GM12878 (cell line): Measurements from ENCODE around the gene MTO1. TPM values are rescaled to one million over a fixed set of nuclear protein-coding genes. Genes with fewer than 3 reads are reported as not detected.

Source experiments
- ATAC-seq: fragments of 200-7000 bp; cut with Tn5 transposase; 3 replicates; pipeline ENCODE4 v1.9.1; 2020; ENCODE audit warnings: mild to moderate bottlenecking, moderate library complexity
- BruUV-seq: library from RNA; stranded (reverse); fragments of 400-500 nt; replicated peaks from 2 replicates; lab custom pipeline; 2021; lab: Mats Ljungman, UMichigan
- CTCF ChIA-PET: fragments of 300-600 bp; sonication (Branson Sonifier 250); formaldehyde crosslinking; extraction: SDS; loops from one replicate; lab custom pipeline; 2021; ENCODE audit warnings: inconsistent platforms; lab: Yijun Ruan, JAX
- POLR2A ChIA-PET: fragments of 350-600 bp; formaldehyde crosslinking; extraction: SDS; loops from one replicate; lab custom pipeline; 2021; ENCODE audit warnings: inconsistent platforms; lab: Charles Lee
- RAD21 ChIA-PET: fragments of 300-600 bp; sonication (Branson Sonifier 250); formaldehyde crosslinking; loops from one replicate; lab custom pipeline; 2023; ENCODE audit warnings: antibody characterized with exemption; ENCODE audit not compliant: unreplicated experiment; lab: Charles Lee
- SMC1A ChIA-PET: fragments of 300-600 bp; sonication (Branson Sonifier 250); formaldehyde crosslinking; loops from one replicate; lab custom pipeline; 2023; ENCODE audit not compliant: unreplicated experiment, uncharacterized antibody; lab: Charles Lee
- DNase-seq: peaks from one replicate; pipeline ENCODE4 v3.0.0-alpha.2; 2011; ENCODE audit warnings: low read depth, low spot score
- FAIRE-seq: peaks from 3 replicates; lab custom pipeline; 2011; peaks lifted over from hg19 to GRCh38; lab: Jason Lieb, UNC
- H2AFZ ChIP-seq: 2 replicates; pipeline ENCODE4 v1.6.0; 2011; ENCODE audit warnings: low read depth, low read length, control low read depth; ENCODE audit not compliant: control insufficient read depth
- H3K27ac ChIP-seq: 2 replicates; pipeline ENCODE4 v1.5.1; 2011; ENCODE audit warnings: control low read depth; ENCODE audit not compliant: control insufficient read depth, insufficient read depth
- H3K27me3 ChIP-seq, 2 experiments: replicated peaks in 1 of 2; 2 replicates each; pipeline versions ENCODE4 v1.6.0 to v1.6.1; 2011; ENCODE audit warnings: low read length in 1 of 2; ENCODE audit not compliant: control insufficient read depth in 2 of 2, insufficient read depth in 2 of 2
- H3K36me3 ChIP-seq, 2 experiments: 2 replicates each; pipeline ENCODE4 v1.5.1; 2011; ENCODE audit warnings: low read length in 1 of 2; ENCODE audit not compliant: control insufficient read depth in 2 of 2, insufficient read depth in 2 of 2
- H3K4me1 ChIP-seq: 2 replicates; pipeline ENCODE4 v1.6.1; 2011; ENCODE audit warnings: mild to moderate bottlenecking, low read length, moderate library complexity, mixed read lengths; ENCODE audit not compliant: control insufficient read depth, insufficient read depth
- H3K4me2 ChIP-seq: 2 replicates; pipeline ENCODE4 v1.6.0; 2011; ENCODE audit warnings: control low read depth; ENCODE audit not compliant: control insufficient read depth, insufficient read depth
- H3K4me3 ChIP-seq: fragments of 200-600 bp; sonication (generic); 2 replicates; pipeline ENCODE4 v1.5.1; 2016
- H3K79me2 ChIP-seq: 2 replicates; pipeline ENCODE4 v1.6.0; 2011; ENCODE audit warnings: low read length; ENCODE audit not compliant: control insufficient read depth, insufficient read depth
- H3K9ac ChIP-seq: 2 replicates; pipeline ENCODE4 v1.8.0; 2011; ENCODE audit warnings: low read length, control low read depth, mixed read lengths; ENCODE audit not compliant: control insufficient read depth, insufficient read depth
- H3K9me3 ChIP-seq: replicated peaks from 3 replicates; pipeline ENCODE4 v1.5.1; 2011; ENCODE audit warnings: mild to moderate bottlenecking, low read length; ENCODE audit not compliant: control insufficient read depth, insufficient read depth
- H4K20me1 ChIP-seq: 2 replicates; pipeline ENCODE4 v1.6.0; 2011; ENCODE audit not compliant: control insufficient read depth, insufficient read depth
- BCL11A ChIP-seq: IDR thresholded peaks from 2 replicates; pipeline ENCODE4 v1.6.1; 2011; ENCODE audit warnings: low read depth, low read length
- FOS ChIP-seq: IDR thresholded peaks from 3 replicates; pipeline ENCODE4 v1.6.1; 2011; ENCODE audit warnings: borderline replicate concordance; ENCODE audit not compliant: insufficient read length; ENCODE audit errors: extremely low read depth
- GATAD2B ChIP-seq: fragments of 450-650 bp; conservative IDR thresholded peaks from 2 replicates; pipeline ENCODE4 v1.6.1; 2017; ENCODE audit warnings: low read depth, mild to moderate bottlenecking, moderate library complexity
- HDAC6 ChIP-seq: fragments of 200-600 bp; sonication (generic); IDR thresholded peaks from one replicate; pipeline ENCODE4 v1.8.0; 2017; ENCODE audit warnings: antibody characterized with exemption; ENCODE audit not compliant: unreplicated experiment
- IKZF2 ChIP-seq, 2 experiments: fragments of 450-650 bp; IDR thresholded peaks; 2 replicates each; pipeline ENCODE4 v1.6.1; 2017; ENCODE audit warnings: mild to moderate bottlenecking in 2 of 2, moderate library complexity in 2 of 2
- KDM1A ChIP-seq: fragments of 200-600 bp; sonication (generic); IDR thresholded peaks from 2 replicates; pipeline ENCODE4 v1.6.1; 2016; ENCODE audit warnings: borderline replicate concordance
- KLF5 ChIP-seq: fragments of 450-650 bp; IDR thresholded peaks from 2 replicates; pipeline ENCODE4 v1.6.1; 2014; ENCODE audit warnings: mild to moderate bottlenecking; ENCODE audit not compliant: partially characterized antibody
- MEF2B ChIP-seq: fragments of 450-650 bp; IDR thresholded peaks from 2 replicates; pipeline ENCODE4 v1.6.1; 2018; ENCODE audit warnings: mild to moderate bottlenecking, moderate library complexity; ENCODE audit not compliant: partially characterized antibody, poor library complexity, severe bottlenecking
- MTA2 ChIP-seq: fragments of 450-650 bp; IDR thresholded peaks from 2 replicates; pipeline ENCODE4 v1.6.1; 2016; ENCODE audit warnings: low read depth, mild to moderate bottlenecking, moderate library complexity
- PRDM15 ChIP-seq: fragments of 450-650 bp; formaldehyde crosslinking; IDR thresholded peaks from 2 replicates; pipeline ENCODE4 v1.4.0; 2020; ENCODE audit warnings: mild to moderate bottlenecking, moderate library complexity
- RFX5 ChIP-seq: IDR thresholded peaks from 2 replicates; pipeline ENCODE4 v1.6.1; 2011; ENCODE audit warnings: low read depth, low read length, improper control_type of control experiment
- TCF12 ChIP-seq: IDR thresholded peaks from 2 replicates; pipeline ENCODE4 v1.6.1; 2011; ENCODE audit warnings: low read depth, mild to moderate bottlenecking, low read length
- YY1 ChIP-seq: IDR thresholded peaks from 2 replicates; pipeline ENCODE4 v1.6.1; 2011; ENCODE audit warnings: low read depth, mild to moderate bottlenecking, low read length
- ZBTB4 ChIP-seq: fragments of 450-650 bp; formaldehyde crosslinking; IDR thresholded peaks from 2 replicates; pipeline ENCODE4 v1.4.0; 2022; ENCODE audit warnings: mild to moderate bottlenecking, moderate library complexity
- ZNF207 ChIP-seq: fragments of 450-650 bp; IDR thresholded peaks from 2 replicates; pipeline ENCODE4 v1.6.1; 2014; ENCODE audit warnings: antibody characterized with exemption, mild to moderate bottlenecking, borderline replicate concordance
- WGBS: methylation state at CpG from one replicate; pipeline ENCODE4 v1.1.6; 2016; ENCODE audit warnings: low lambda C conversion rate; ENCODE audit not compliant: insufficient replicate concordance, insufficient coverage; ENCODE audit errors: missing lambda C conversion rate; 5-methylcytosine and 5-hydroxymethylcytosine counted together
- in situ Hi-C: fragments of 300-500 bp; cut with MboI; formaldehyde crosslinking; loops from 9 replicates; pipeline ENCODE4 v1.14.3; 2018; ENCODE audit warnings: mixed read lengths
- intact Hi-C: fragments of 100-400 bp; cut with micrococcal nuclease; formaldehyde crosslinking; loops from one replicate; pipeline ENCODE4 v1.14.2; 2022; ENCODE audit not compliant: unreplicated experiment
- polyA plus RNA-seq, 11 experiments: library from polyadenylated mRNA; depleted of rRNA in 4 of 11; unstranded in 6 of 11; stranded (reverse) in 5 of 11; fragments of >200 nt; fragmentation: Nextera tagmentation in 4 of 11; fragmentation: Illumina TruSeq in 1 of 11; extraction: Ambion mirVana in 4 of 11; extraction: Trizol in 1 of 11; gene quantifications; 1 replicate in 1 of 11; 2 replicates in 10 of 11; pipeline versions ENCODE4 v1.2.1 to v1.2.3, GENCODE V29; 2011 to 2016; ENCODE audit warnings: inconsistent platforms in 2 of 11, missing spikeins in 2 of 11, low read depth in 1 of 11
- total RNA-seq, 4 experiments: library from RNA; depleted of rRNA in 3 of 4; stranded (reverse); fragments of >200 nt in 3 of 4; fragmentation: Illumina TruSeq in 1 of 4; extraction: Trizol in 1 of 4; gene quantifications; 2 replicates each; pipeline versions ENCODE4 v1.2.1 to v1.2.3, GENCODE V29; 2013 to 2021

The MTO1 gene
- total and polyA plus RNA-seq, 10 of the 15 experiments (the other 5 are each of a cell fraction or from before 2014, with no cell fraction given), result 24.8 to 53.6 (median 33.1) TPM

DNA sequence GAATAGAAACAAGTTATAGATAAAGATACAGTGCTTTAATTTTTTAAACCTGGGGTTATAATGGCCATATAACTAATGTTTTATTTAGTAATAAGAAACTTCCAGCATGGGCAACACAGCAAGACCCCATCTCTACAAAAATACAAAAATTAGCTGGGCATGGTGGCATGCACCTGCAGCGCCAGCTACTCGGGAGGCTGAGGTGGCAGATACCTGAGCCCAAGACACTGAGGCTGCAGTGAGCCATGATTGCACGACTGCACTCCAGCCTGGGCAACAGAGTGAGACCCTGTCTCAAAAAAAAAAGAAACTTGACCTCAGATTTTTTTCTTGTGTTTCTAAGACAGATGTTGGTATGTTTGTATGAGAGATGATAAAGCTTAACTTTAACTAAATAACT, 36.4 kb downstream of the MTO1 start (continued):
- TF ChIP-seq PRDM15 (CRISPR knock-in tag), result no peak
- no peak for TF ChIP-seq KDM1A
- TF ChIP-seq TCF12, result no peak
- no peak for TF ChIP-seq RFX5
- TF ChIP-seq BCL11A, result no peak
- no peak for TF ChIP-seq KLF5
- no peak for TF ChIP-seq HDAC6
- TF ChIP-seq YY1, result no peak

DNA sequence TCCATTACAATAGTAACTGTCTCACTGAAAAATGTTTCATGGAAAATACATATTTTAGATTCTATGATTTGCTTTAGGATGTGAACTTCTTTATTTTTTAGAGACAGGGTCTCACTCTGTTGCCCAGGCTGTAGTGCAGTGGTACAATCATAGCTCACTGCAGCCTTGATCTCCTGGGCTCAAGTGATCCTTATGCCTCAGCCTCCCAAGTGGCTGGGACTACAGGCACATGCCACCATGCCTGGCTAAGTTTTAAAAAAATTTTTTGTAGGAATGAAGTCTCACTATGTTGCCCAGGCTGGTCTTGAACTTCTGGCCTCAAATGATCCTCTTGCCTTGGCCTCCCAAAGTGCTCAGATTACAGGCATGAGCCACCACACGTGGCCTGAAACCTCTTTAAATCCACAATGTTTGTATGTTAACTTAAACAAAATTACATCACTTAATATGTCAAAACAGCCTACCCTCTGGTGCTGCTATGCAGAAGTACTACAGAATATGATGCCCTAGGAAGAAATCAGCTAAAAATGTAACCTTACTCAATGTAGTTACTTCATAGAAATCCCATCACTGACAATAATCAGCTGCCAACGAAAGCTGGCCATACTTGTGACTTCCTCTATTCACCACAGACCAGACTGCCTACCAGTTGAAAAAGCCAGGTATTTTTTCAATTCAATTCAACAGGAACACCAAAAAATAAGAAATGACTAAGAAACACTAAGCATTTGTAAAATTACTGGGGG, 41.7 kb downstream of the MTO1 start:
- Histone ChIP-seq H3K27ac (no peak overlapping the region), H3K9me3 (no peaks in the 10 kb centered on the region; the same call in 2 of the 3 replicates), H2AFZ (no peak overlapping the region), H3K36me3 (peaks cover 3 to 27% of the 10 kb centered on the region in 2 experiments), H3K4me2 (no peak overlapping the region), H3K4me3 (no peak overlapping the region), H3K4me1 (no peaks in the 10 kb centered on the region), H3K27me3 (no peaks in the 10 kb centered on the region), H4K20me1 (no peaks in the 10 kb centered on the region), H3K9ac (no peak overlapping the region), H3K79me2 (no peaks in the 10 kb centered on the region)
- POLR2A ChIA-PET, result interaction anchor here (0.6 kb wide), 1 partner anchor 176 kb away, joined by 3 read pairs; no protein-coding TSS in a partner anchor
- SMC1A ChIA-PET, result interaction anchor here (0.5 to 1.7 kb wide), 5 partner anchors 10 to 152 kb away, joined by 3 to 4 read pairs (median 3); partner anchors contain the start of gene MTO1
- FAIRE-seq (no peak), DNase-seq (no peak), ATAC-seq (no peak; the same call in 2 of the 3 replicates)
- in situ Hi-C loops (loop anchor here (25.0 kb wide), 1 partner anchor 109 kb away; no protein-coding TSS in a partner anchor), intact Hi-C loops (no loop called here)
- CTCF ChIA-PET, result interaction anchor here (0.7 to 1.5 kb wide), 4 partner anchors 12 to 107 kb away, joined by 3 to 6 read pairs (median 4); no protein-coding TSS in a partner anchor
- WGBS, result 56% methylated on average over 2 of the region's 2 CpGs
- RAD21 ChIA-PET, result interaction anchor here (1.2 kb wide), 1 partner anchor 32 kb away, joined by 3 read pairs; no protein-coding TSS in a partner anchor
- no TSS peak for BruUV-seq
- TF ChIP-seq MEF2B (no peak), MTA2 (no peak), IKZF2 (IDR thresholded peaks at IDR 0.05) (no peak), ZNF207 (no peak), ZBTB4 (no peak), FOS (no peak), GATAD2B (no peak)
